Dendritic cell treated with granulocyte-macrophage colony-stimulating factor and Interleukin-4, amounts not matched to agents 40 ng/mL and 50 ng/mL, for 4 days (primary cell): ENCODE measurements around the gene EPHB4.
"Not testable (repeated sequence)": the region's sequence is repeated elsewhere in the genome, so short reads cannot be mapped to it uniquely, and the experiment has no call there.

Experiments
- H3K27ac Mint-ChIP-seq: one replicate; pipeline ENCODE4 v1.8.0; 2022; ENCODE audit warnings: mild to moderate bottlenecking, mixed read lengths
- H3K27me3 Mint-ChIP-seq: one replicate; pipeline ENCODE4 v1.8.0; 2022; ENCODE audit warnings: mild to moderate bottlenecking, mixed read lengths
- H3K36me3 Mint-ChIP-seq: one replicate; pipeline ENCODE4 v1.8.0; 2022; ENCODE audit warnings: low read depth, mixed read lengths
- H3K4me1 Mint-ChIP-seq: one replicate; pipeline ENCODE4 v1.8.0; 2022; ENCODE audit warnings: low read depth, mixed read lengths
- H3K4me3 Mint-ChIP-seq: one replicate; pipeline ENCODE4 v1.8.0; 2022; ENCODE audit warnings: mild to moderate bottlenecking, moderate library complexity, mixed read lengths
- H3K9me3 Mint-ChIP-seq: one replicate; pipeline ENCODE4 v1.8.0; 2022; ENCODE audit warnings: mixed read lengths
- intact Hi-C: fragments of 100-400 bp; cut with micrococcal nuclease; formaldehyde crosslinking; loops from one replicate; pipeline ENCODE4 v1.15.0; 2022

The EPHB4 gene

DNA sequence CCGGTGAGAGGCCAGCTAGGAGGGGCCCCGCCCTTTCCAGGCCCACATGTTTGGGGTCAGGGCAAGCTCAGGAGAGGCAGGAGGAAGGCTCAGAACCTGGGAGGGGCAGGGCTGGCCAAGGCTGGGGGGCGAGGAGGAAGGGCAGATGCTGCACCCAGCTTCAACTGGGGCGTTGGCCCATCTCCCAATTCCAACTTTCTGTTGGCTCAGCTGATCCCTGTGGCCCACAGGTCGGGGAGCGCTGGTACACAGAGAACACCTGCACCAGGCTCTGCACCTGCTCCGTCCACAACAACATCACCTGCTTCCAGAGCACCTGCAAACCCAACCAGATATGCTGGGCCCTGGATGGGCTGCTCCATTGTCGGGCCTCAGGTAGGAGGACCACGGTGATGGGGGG lies 53.8 kb downstream of the EPHB4 start:
- no peaks in the 10 kb centered on the region for H3K9me3 Mint-ChIP-seq
- no peak overlapping the region for H3K27ac Mint-ChIP-seq
- intact Hi-C loops: no loop called here
- H3K27me3 Mint-ChIP-seq: peaks cover 11% of the 10 kb centered on the region
- H3K4me3 Mint-ChIP-seq: no peak overlapping the region
- H3K4me1 Mint-ChIP-seq: no peaks in the 10 kb centered on the region
- H3K36me3 Mint-ChIP-seq: no peaks in the 10 kb centered on the region

DNA sequence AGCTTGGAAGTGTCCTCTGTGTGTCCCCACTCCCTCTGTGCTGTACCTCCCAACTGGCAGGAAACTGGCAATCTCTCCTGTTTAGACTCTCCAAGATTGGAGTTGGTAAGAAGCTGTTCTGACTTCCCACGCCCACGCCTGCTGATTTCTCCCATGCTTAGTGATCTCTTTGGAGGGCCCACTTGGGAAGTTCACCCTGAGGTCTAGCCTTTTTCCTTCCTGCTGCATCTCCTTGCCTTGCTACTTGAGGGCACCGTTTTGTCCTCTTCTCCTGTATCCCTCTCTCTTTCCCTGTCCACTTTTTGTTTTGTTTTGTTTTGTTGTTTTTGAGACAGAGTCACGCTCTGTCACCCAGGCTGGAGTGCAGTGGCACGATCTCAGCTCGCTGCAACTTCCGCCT lies 58.5 kb downstream of the EPHB4 start:
- Mint-ChIP-seq H3K4me1 (no peaks in the 10 kb centered on the region), H3K27me3 (peaks cover 5% of the 10 kb centered on the region), H3K27ac (no peak overlapping the region)

GRCh38 chr7:100765250-100765649 lies 62.1 kb downstream of the EPHB4 start:
- intact Hi-C loops: no loop called here
- Mint-ChIP-seq H3K9me3 (no peaks in the 10 kb centered on the region), H3K36me3 (no peaks in the 10 kb centered on the region)

More for the DNA sequence above, 58.5 kb downstream of the EPHB4 start:
- H3K4me3 Mint-ChIP-seq: no peak overlapping the region
- H3K9me3 Mint-ChIP-seq: no peaks in the 10 kb centered on the region
- H3K36me3 Mint-ChIP-seq: no peaks in the 10 kb centered on the region
- intact Hi-C loops: no loop called here

DNA sequence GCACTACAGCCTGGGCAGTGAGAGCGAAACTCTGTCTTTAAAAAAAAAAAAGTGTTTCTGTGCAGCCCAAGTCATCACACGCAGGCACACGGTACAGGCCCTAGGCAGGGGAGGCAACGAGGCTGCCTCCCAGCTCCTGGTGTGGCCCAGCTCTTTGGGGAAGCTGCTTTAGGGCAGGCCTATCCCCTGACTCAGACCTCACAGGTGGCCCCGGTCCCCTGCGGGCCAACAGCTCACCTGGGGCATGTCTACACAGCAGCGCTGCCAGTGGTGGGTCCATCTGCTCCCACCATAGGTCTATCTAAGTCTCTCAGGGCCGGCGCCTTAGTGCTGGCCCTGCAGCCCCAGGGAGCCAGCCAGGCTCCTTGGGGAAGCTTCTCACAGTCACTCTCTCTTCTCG lies 62.5 kb downstream of the EPHB4 start:
- no peaks in the 10 kb centered on the region for H3K9me3 Mint-ChIP-seq
- H3K36me3 Mint-ChIP-seq: no peaks in the 10 kb centered on the region
- H3K27ac Mint-ChIP-seq: no peak overlapping the region
- peaks cover 9% of the 10 kb centered on the region for H3K27me3 Mint-ChIP-seq
- intact Hi-C loops: no loop called here
- H3K4me3 Mint-ChIP-seq: no peak overlapping the region
- no peaks in the 10 kb centered on the region for H3K4me1 Mint-ChIP-seq

More at GRCh38 chr7:100765250-100765649, 62.1 kb downstream of the EPHB4 start:
- Mint-ChIP-seq H3K27me3 (peaks cover 9% of the 10 kb centered on the region), H3K27ac (no peak overlapping the region), H3K4me3 (no peak overlapping the region), H3K4me1 (no peaks in the 10 kb centered on the region)

DNA sequence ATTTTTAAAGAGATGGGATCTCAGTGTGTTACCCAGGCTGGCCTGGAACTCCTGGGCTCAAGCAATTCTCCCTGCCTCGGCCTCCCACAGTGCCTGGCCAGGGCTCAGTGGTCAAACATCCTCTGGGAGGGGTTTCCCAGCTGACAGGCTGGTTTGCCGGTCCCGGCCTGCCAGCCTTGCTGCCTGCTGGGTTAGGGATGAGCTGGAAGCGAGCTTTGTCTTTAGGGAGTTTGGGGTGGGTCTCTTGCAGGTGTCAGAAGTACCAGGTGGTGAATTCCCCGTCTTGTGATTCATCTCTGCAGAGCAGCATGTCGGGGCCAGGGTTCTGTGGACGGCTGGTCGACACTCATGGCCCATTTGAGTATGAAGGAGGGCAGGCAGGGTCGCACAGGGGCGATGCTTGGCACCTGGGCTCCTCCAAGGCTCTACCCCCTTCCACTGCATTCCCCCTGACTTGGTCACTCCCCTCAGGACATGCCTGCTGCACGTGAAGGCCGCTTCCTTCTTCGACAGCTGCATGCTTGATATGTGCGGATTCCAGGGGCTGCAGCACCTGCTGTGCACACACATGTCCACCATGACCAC lies 63.7 kb downstream of the EPHB4 start:
- H3K9me3 Mint-ChIP-seq: no peaks in the 10 kb centered on the region
- no peak overlapping the region for H3K4me3 Mint-ChIP-seq
- H3K27me3 Mint-ChIP-seq: peaks cover 10% of the 10 kb centered on the region
- H3K27ac Mint-ChIP-seq: no peak overlapping the region
- H3K36me3 Mint-ChIP-seq: no peaks in the 10 kb centered on the region
- no peaks in the 10 kb centered on the region for H3K4me1 Mint-ChIP-seq
- intact Hi-C loops: no loop called here

GRCh38 chr7:100762841-100763240 lies 64.5 kb downstream of the EPHB4 start:
- H3K36me3 Mint-ChIP-seq, intact Hi-C loops, H3K4me3 Mint-ChIP-seq, H3K27ac Mint-ChIP-seq, H3K4me1 Mint-ChIP-seq, H3K9me3 Mint-ChIP-seq: not testable (repeated sequence)
- peaks cover 10% of the 10 kb centered on the region for H3K27me3 Mint-ChIP-seq

DNA sequence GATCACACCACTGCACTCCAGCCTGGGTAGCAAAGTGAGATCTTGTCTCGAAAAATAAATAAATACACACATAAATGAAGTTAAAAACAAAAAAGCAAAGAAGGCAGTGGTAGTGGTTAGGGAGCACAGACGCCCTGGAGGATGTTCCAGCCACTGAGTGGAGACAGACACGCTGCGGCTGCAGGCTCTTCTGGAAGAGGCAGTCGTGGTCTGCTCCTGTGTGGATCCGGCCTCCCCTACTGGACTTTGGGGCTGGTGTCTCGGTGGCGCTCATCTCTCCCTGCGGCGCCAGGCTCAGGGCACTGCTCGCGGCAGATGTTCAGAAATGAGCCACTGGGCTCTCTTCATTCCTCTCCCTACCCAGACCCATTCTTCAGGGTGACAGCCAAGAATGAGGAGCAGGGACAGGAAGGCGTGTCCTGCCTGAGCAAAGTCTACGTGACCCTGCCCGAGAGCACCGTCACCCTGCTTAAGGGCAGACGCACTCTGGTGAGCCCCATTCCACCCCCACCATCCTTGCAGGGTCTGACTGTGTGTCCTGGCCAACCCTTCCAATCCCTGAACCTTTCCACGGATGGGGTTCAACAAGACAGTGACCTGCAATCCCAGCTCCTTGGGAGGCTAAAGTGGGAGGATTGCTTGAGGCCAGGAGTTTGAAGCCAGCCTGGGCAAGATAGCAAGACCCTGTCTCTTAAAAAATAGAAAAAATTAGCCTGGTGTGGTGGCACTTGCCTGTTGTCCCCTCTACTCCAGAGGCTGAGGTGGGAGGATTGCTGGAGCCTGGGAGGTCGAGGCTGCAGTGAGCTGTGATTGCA lies 67.8 kb downstream of the EPHB4 start:
- intact Hi-C loops: no loop called here
- Mint-ChIP-seq H3K9me3 (no peaks in the 10 kb centered on the region), H3K4me3 (no peak overlapping the region), H3K27ac (no peak overlapping the region), H3K36me3 (no peaks in the 10 kb centered on the region), H3K4me1 (no peaks in the 10 kb centered on the region), H3K27me3 (peaks cover 8% of the 10 kb centered on the region)

GRCh38 chr7:100753750-100754149 lies 73.6 kb downstream of the EPHB4 start:
- intact Hi-C loops: no loop called here
- peaks cover 29% of the 10 kb centered on the region for H3K27me3 Mint-ChIP-seq
- no peak overlapping the region for H3K27ac Mint-ChIP-seq

GRCh38 chr7:100752994-100753393 lies 74.3 kb downstream of the EPHB4 start:
- Mint-ChIP-seq H3K4me3 (no peak overlapping the region), H3K27me3 (peaks cover 32% of the 10 kb centered on the region), H3K4me1 (no peaks in the 10 kb centered on the region), H3K36me3 (no peaks in the 10 kb centered on the region), H3K9me3 (no peaks in the 10 kb centered on the region), H3K27ac (no peak overlapping the region)
- intact Hi-C loops: no loop called here

More at GRCh38 chr7:100753750-100754149, 73.6 kb downstream of the EPHB4 start:
- Mint-ChIP-seq H3K36me3 (no peaks in the 10 kb centered on the region), H3K9me3 (no peaks in the 10 kb centered on the region), H3K4me3 (no peak overlapping the region), H3K4me1 (no peaks in the 10 kb centered on the region)
